ENCODE results near the gene MYOZ2.

GRCh38 chr4:119105605-119106004, 30.0 kb upstream of the MYOZ2 start:
- TF ChIP-seq CTCF (IDR thresholded peaks at IDR 0.05; ENCODE audit: extremely low read depth in 1 of 2, insufficient read depth in 1 of 2, low read depth in 1 of 2, low read length in 2 of 2) (no peak), MAX (IDR thresholded peaks at IDR 0.05; ENCODE audit: insufficient read depth, insufficient read length) (no peak)

Measured in endothelial cell of umbilical vein (primary cell).